ENCODE measurements around the gene DENND4B. TPM values are rescaled to one million over a fixed set of nuclear protein-coding genes. Genes with fewer than 3 reads are reported as not detected.

Gene DENND4B
- total RNA-seq, 1 donor from 2014 or later: 70.7 TPM

- no peak for DNase-seq (ENCODE audit: extremely low spot score, unreplicated experiment)
- no peak for TF ChIP-seq CTCF (conservative IDR thresholded peaks at IDR 0.05)
- Mint-ChIP-seq H3K27me3 (no peaks in the 10 kb centered on the region), H3K4me1 (ENCODE audit: unreplicated experiment) (peaks cover 7% of the 10 kb centered on the region), H3K4me3 (peak overlapping the region; percentile 88), H3K36me3 (peaks cover 2% of the 10 kb centered on the region), H3K27ac (peak overlapping the region; percentile 76), H3K9me3 (no peaks in the 10 kb centered on the region)
Measured at GRCh38 chr1:153945131-153945794, 1.3 kb downstream of the DENND4B start.

GRCh38 chr1:153944827-153945117 lies 1.7 kb downstream of the DENND4B start:
- no peak for TF ChIP-seq CTCF (conservative IDR thresholded peaks at IDR 0.05)
- DNase-seq (ENCODE audit: extremely low spot score, unreplicated experiment): no peak
- no peaks in the 10 kb centered on the region for H3K9me3 Mint-ChIP-seq
- peak overlapping the region; percentile 19 for H3K27ac Mint-ChIP-seq
- no peaks in the 10 kb centered on the region for H3K27me3 Mint-ChIP-seq
- peaks cover 7% of the 10 kb centered on the region for H3K4me1 Mint-ChIP-seq (ENCODE audit: unreplicated experiment)
- peak overlapping the region; percentile 88 for H3K4me3 Mint-ChIP-seq
- no peaks in the 10 kb centered on the region for H3K36me3 Mint-ChIP-seq

- no peaks in the 10 kb centered on the region for H3K9me3 Mint-ChIP-seq
- peak overlapping the region; percentile 88 for H3K4me3 Mint-ChIP-seq
- no peak for TF ChIP-seq CTCF (conservative IDR thresholded peaks at IDR 0.05)
- H3K4me1 Mint-ChIP-seq (ENCODE audit: unreplicated experiment): peaks cover 7% of the 10 kb centered on the region
- no peaks in the 10 kb centered on the region for H3K27me3 Mint-ChIP-seq
- peak overlapping the region; percentile 19 for H3K27ac Mint-ChIP-seq
- no peak for DNase-seq (ENCODE audit: extremely low spot score, unreplicated experiment)
- H3K36me3 Mint-ChIP-seq: no peaks in the 10 kb centered on the region
Measured at GRCh38 chr1:153944005-153944826, 2.3 kb downstream of the DENND4B start.

- peaks cover 7% of the 10 kb centered on the region for H3K4me1 Mint-ChIP-seq (ENCODE audit: unreplicated experiment)
- H3K4me3 Mint-ChIP-seq: no peak overlapping the region
- no peaks in the 10 kb centered on the region for H3K36me3 Mint-ChIP-seq
- H3K27ac Mint-ChIP-seq: no peak overlapping the region
- TF ChIP-seq CTCF (conservative IDR thresholded peaks at IDR 0.05): no peak
- DNase-seq (ENCODE audit: extremely low spot score, unreplicated experiment): no peak
- no peaks in the 10 kb centered on the region for H3K27me3 Mint-ChIP-seq
- no peaks in the 10 kb centered on the region for H3K9me3 Mint-ChIP-seq
Measured at GRCh38 chr1:153942766-153943549, 3.6 kb downstream of the DENND4B start.

GRCh38 chr1:153941826-153942725 lies 4.4 kb downstream of the DENND4B start:
- Mint-ChIP-seq H3K9me3 (no peaks in the 10 kb centered on the region), H3K27ac (no peak overlapping the region), H3K4me3 (no peak overlapping the region), H3K36me3 (no peaks in the 10 kb centered on the region), H3K27me3 (no peaks in the 10 kb centered on the region), H3K4me1 (ENCODE audit: unreplicated experiment) (peaks cover 7% of the 10 kb centered on the region)
- no peak for DNase-seq (ENCODE audit: extremely low spot score, unreplicated experiment)
- no peak for TF ChIP-seq CTCF (conservative IDR thresholded peaks at IDR 0.05)
